Bronchial epithelial cell (primary cell): ENCODE results near the gene POGLUT2. TPM values are rescaled to one million over a fixed set of nuclear protein-coding genes. Genes with fewer than 3 reads are reported as not detected.
"Not testable (repeated sequence)": the region's sequence is repeated elsewhere in the genome, so short reads cannot be mapped to it uniquely, and the experiment has no call there.

Experiments
- DNase-seq: peaks from one replicate; pipeline ENCODE4 v3.0.0-alpha.2; 2010; ENCODE audit warnings: low read depth
- FAIRE-seq: peaks from 2 replicates; lab custom pipeline; 2011; peaks lifted over from hg19 to GRCh38; lab: Jason Lieb, UNC
- H3K27me3 ChIP-seq: 2 replicates; pipeline ENCODE4 v1.5.1; 2011; ENCODE audit warnings: low read length; ENCODE audit not compliant: control insufficient read depth, insufficient read depth
- H3K36me3 ChIP-seq: 2 replicates; pipeline ENCODE4 v1.5.1; 2011; ENCODE audit warnings: low read length; ENCODE audit not compliant: control insufficient read depth, insufficient read depth
- H3K4me3 ChIP-seq: 2 replicates; pipeline ENCODE4 v1.5.1; 2011; ENCODE audit warnings: mild to moderate bottlenecking, low read depth, low read length, control low read depth
- total RNA-seq: library from RNA; depleted of rRNA; stranded (reverse); fragments of >200 nt; gene quantifications from 2 replicates; pipeline ENCODE4 v1.2.1, GENCODE V29; 2014
- TF ChIP-seq, protein P1 (sequence below): IDR thresholded peaks from 2 replicates; pipeline ENCODE4 v1.5.1; 2011; ENCODE audit warnings: mild to moderate bottlenecking, moderate library complexity, low read length, control low read depth, inconsistent platforms; ENCODE audit not compliant: insufficient read depth, severe bottlenecking

Gene POGLUT2
- total RNA-seq, 1 donor from 2014 or later = 6.1 TPM

GRCh38 chr13:102784483-102784882 lies 14.3 kb downstream of the POGLUT2 start:
- no peak for DNase-seq
- TF ChIP-seq, protein P1, sequence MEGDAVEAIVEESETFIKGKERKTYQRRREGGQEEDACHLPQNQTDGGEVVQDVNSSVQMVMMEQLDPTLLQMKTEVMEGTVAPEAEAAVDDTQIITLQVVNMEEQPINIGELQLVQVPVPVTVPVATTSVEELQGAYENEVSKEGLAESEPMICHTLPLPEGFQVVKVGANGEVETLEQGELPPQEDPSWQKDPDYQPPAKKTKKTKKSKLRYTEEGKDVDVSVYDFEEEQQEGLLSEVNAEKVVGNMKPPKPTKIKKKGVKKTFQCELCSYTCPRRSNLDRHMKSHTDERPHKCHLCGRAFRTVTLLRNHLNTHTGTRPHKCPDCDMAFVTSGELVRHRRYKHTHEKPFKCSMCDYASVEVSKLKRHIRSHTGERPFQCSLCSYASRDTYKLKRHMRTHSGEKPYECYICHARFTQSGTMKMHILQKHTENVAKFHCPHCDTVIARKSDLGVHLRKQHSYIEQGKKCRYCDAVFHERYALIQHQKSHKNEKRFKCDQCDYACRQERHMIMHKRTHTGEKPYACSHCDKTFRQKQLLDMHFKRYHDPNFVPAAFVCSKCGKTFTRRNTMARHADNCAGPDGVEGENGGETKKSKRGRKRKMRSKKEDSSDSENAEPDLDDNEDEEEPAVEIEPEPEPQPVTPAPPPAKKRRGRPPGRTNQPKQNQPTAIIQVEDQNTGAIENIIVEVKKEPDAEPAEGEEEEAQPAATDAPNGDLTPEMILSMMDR = no peak
- Histone ChIP-seq H3K27me3 (no peaks in the 10 kb centered on the region), H3K36me3 (peaks cover 1% of the 10 kb centered on the region), H3K4me3 (no peak overlapping the region)
- no peak for FAIRE-seq

DNA sequence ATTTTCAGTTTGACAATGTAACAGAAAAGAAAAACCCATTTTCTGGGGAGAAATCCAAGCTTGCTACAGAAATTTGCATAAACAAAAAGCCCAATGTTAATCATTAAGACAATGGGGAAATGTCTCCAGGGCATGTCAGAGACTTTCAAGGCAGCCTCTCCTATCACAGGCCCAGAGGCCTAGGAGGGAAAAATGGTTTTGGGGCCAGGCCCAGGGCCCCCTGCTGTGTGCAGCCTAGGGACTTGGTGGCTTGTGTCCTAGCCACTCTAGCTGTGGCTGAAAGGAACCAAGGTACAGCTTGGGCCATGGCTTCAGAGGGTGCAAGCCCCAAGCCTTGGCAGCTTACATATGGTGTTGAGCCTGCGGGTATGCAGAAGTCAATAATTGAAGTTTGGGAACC lies 17.2 kb downstream of the POGLUT2 start:
- TF ChIP-seq, protein P1 = no peak
- FAIRE-seq (no peak), DNase-seq (no peak)
- Histone ChIP-seq H3K36me3 (no peaks in the 10 kb centered on the region), H3K4me3 (no peak overlapping the region), H3K27me3 (no peaks in the 10 kb centered on the region)

- H3K36me3 ChIP-seq, DNase-seq, H3K4me3 ChIP-seq, FAIRE-seq, H3K27me3 ChIP-seq: not testable (repeated sequence)
Observed at GRCh38 chr13:102780656-102781055, 18.1 kb downstream of the POGLUT2 start.

DNA sequence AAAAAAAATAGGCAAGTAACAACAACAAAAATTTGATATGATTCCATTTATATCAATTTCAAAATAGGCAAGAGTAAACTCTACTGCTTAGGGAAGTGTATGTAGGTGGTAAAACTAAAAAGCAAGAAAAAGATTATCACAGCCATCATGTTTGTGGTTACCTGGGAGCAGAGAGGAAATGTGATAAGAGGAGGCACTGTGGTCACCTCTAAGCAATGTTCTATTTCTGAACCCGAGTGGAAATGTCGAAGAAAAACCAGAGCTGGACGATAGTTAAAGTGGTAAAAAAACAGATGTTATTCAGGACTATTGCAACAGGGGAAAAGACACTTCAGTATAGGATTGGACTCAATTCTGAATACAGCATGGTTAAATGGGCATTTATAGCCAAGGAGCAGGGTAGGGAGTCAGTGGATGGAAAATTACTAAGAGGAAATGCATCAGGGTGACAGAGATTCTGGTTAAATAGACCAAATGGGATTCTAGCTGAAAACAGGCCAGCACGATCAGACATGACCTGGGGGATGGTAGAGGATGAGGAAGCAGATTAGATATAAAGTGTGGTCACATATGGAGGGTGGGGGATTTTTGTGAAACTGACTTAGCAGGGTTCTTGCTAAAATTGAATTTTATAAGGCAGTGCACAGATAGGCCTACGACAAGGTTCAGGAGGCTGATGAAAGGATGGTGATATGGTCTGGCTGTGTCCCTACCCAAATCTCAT lies 19.2 kb downstream of the POGLUT2 start:
- FAIRE-seq (no peak), DNase-seq (no peak)
- Histone ChIP-seq H3K4me3 (no peak overlapping the region), H3K36me3 (no peaks in the 10 kb centered on the region), H3K27me3 (no peaks in the 10 kb centered on the region)
- TF ChIP-seq, protein P1 = no peak

DNA sequence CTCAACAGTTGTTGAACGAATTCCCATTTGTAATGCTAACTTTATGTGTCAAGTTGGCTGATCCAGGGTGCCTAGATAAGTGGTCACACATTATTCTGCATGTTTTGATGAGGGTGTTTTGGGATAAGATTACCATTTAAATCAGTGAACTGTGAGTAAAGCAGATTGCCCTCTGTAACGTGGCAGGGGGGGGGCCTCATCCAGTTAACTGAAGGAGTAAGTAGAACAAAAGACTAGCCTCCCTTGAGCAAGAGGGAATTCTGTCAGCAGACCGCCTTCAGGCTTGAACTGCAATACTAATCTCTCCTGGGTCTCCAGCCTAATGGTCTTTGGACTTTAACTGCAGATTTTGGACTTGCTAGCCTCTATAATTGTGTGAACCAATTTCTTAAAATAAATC lies 21.0 kb downstream of the POGLUT2 start:
- Histone ChIP-seq H3K4me3 (no peak overlapping the region), H3K27me3 (no peaks in the 10 kb centered on the region), H3K36me3 (no peaks in the 10 kb centered on the region)
- DNase-seq = no peak
- TF ChIP-seq, protein P1 = no peak
- FAIRE-seq = no peak

GRCh38 chr13:102776271-102776670 lies 22.5 kb downstream of the POGLUT2 start:
- TF ChIP-seq, protein P1 = no peak
- no peak overlapping the region for H3K4me3 ChIP-seq
- no peak for FAIRE-seq
- no peaks in the 10 kb centered on the region for H3K27me3 ChIP-seq
- H3K36me3 ChIP-seq = no peaks in the 10 kb centered on the region
- no peak for DNase-seq
